Measurements from ENCODE around the gene UBE2L5.
A peak's percentile ranks its signal among the peaks of the same experiment; 100 is the strongest.

The UBE2L5 gene

GRCh38 chr13:30465593-30466357 lies 43.5 kb downstream of the UBE2L5 start, which contains the start of gene HMGB1:
Gene HMGB1, minus strand, starts transcription at chr13:30465936. Its CDS starts 2,256 bp downstream, at chr13:30463680.
- CTCF ChIA-PET: interaction anchor here (0.6 to 1.1 kb wide), 2 partner anchors 579 to 621 kb away, joined by 3 to 4 read pairs; no protein-coding TSS in a partner anchor
- peak within 1 kb of the TSS; percentile 96 for H3K27ac ChIP-seq
- POLR2A ChIA-PET (ENCODE audit: low non-redundant PET): interaction anchor here (0.7 to 0.8 kb wide), 3 partner anchors 86 to 386 kb away, joined by 3 read pairs; no protein-coding TSS in a partner anchor
- TF ChIP-seq, protein P1, sequence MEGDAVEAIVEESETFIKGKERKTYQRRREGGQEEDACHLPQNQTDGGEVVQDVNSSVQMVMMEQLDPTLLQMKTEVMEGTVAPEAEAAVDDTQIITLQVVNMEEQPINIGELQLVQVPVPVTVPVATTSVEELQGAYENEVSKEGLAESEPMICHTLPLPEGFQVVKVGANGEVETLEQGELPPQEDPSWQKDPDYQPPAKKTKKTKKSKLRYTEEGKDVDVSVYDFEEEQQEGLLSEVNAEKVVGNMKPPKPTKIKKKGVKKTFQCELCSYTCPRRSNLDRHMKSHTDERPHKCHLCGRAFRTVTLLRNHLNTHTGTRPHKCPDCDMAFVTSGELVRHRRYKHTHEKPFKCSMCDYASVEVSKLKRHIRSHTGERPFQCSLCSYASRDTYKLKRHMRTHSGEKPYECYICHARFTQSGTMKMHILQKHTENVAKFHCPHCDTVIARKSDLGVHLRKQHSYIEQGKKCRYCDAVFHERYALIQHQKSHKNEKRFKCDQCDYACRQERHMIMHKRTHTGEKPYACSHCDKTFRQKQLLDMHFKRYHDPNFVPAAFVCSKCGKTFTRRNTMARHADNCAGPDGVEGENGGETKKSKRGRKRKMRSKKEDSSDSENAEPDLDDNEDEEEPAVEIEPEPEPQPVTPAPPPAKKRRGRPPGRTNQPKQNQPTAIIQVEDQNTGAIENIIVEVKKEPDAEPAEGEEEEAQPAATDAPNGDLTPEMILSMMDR (conservative IDR thresholded peaks at IDR 0.05; ENCODE audit: low read depth): no peak
- peak; percentile 99 for DNase-seq (ENCODE audit: low spot score)

DNA sequence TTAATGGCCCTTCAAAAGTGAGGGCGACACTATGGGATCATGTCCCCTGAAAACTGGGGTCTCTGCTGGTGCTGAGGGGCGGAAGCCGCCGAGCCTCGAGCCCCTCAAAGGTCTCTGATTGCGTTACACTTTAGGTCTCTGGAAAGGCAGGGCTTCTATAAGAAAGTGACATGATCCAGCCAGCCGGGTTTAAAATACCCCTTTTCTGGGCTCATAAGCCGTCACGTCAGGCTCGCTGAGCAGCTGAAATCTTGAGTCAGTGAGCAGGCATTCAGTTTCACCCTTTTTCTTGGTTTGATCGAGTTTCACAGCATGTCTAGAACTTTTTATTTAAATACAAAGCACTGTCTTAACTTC lies 44.0 kb downstream of the UBE2L5 start:
- POLR2A ChIA-PET (ENCODE audit: low non-redundant PET): interaction anchor here (0.7 kb wide), 1 partner anchor 85 kb away, joined by 3 read pairs; no protein-coding TSS in a partner anchor
- TF ChIP-seq, protein P1 (conservative IDR thresholded peaks at IDR 0.05; ENCODE audit: low read depth): no peak
- CTCF ChIA-PET: interaction anchor here (1.1 kb wide), 1 partner anchor 578 kb away, joined by 3 read pairs; no protein-coding TSS in a partner anchor
- peak; percentile 16 for DNase-seq (ENCODE audit: low spot score)
- H3K27ac ChIP-seq: peak overlapping the region; percentile 96

DNA sequence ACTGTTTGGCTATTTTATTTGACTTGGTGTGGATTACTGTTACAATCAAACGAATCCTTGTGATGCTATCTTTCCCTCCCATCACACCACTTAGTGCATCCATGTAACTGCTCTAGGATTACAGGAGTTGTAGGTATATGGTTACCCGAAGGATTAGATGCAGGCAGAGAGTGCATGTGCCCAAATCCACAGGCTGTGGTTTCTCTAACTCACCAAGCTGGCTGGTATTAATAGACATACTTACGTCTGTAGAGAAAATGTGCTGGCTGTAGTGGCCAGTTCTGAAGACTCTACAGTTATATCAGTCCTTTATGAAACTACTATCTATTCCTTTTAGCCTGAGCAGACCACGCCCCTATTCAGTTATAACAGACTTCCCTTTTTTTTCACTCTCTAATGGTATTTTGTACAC lies 44.6 kb downstream of the UBE2L5 start:
- POLR2A ChIA-PET (ENCODE audit: low non-redundant PET): interaction anchor here (0.7 kb wide), 1 partner anchor 85 kb away, joined by 3 read pairs; no protein-coding TSS in a partner anchor
- DNase-seq (ENCODE audit: low spot score): no peak
- CTCF ChIA-PET: interaction anchor here (1.1 kb wide), 1 partner anchor 578 kb away, joined by 3 read pairs; no protein-coding TSS in a partner anchor
- TF ChIP-seq, protein P1 (conservative IDR thresholded peaks at IDR 0.05; ENCODE audit: low read depth): no peak
- no peak overlapping the region for H3K27ac ChIP-seq

GRCh38 chr13:30473675-30474074 lies 51.4 kb downstream of the UBE2L5 start:
- H3K27ac ChIP-seq: no peak overlapping the region
- TF ChIP-seq, protein P1 (conservative IDR thresholded peaks at IDR 0.05; ENCODE audit: low read depth): no peak
- ChIA-PET POLR2A (ENCODE audit: low non-redundant PET) (no interaction called here), CTCF (no interaction called here)
- DNase-seq (ENCODE audit: low spot score): no peak

GRCh38 chr13:30477346-30478195 lies 55.3 kb downstream of the UBE2L5 start:
- CTCF ChIA-PET: no interaction called here
- DNase-seq (ENCODE audit: low spot score): no peak

More at GRCh38 chr13:30477346-30478195, 55.3 kb downstream of the UBE2L5 start:
- POLR2A ChIA-PET (ENCODE audit: low non-redundant PET): no interaction called here
- H3K27ac ChIP-seq: no peak overlapping the region
- TF ChIP-seq, protein P1 (conservative IDR thresholded peaks at IDR 0.05; ENCODE audit: low read depth): no peak
